GM18858 (cell line): ENCODE measurements around the gene MPP1.

Experiments used
- ATAC-seq: cut with Tn5 transposase; IDR thresholded peaks from one replicate; pipeline ENCODE4 v1.9.1; 2021; ENCODE audit not compliant: unreplicated experiment

MPP1 gene

DNA sequence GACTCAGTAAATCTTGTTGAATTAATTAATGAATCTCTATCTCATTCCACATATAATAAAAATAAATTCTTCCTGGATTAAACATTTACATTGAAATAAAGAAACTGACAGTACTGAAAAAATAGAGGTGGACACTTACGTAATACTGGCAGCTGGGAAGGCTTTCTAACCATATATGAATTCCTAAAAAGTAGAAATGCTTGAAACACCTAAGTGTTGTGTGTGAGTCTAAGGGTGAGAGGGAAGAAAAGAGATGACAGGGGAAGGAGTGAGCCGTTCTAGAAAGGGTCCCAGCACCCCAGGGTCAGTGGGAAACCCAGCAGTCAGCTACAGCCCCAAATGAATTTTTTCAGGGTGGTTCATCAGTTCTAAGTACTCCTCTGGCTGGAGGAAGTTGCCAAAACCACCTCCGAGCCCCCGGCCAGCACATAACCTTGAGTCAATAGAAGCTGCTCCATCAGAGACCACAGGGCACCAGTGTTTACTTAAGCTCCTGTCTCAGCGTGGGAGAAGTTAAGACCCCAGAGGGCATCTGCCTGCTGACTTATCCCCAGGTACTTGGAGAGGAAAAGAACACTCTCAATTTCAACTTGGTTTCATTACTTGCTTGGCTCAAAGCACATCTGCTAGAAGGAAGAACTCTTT, 72.7 kb downstream of the MPP1 start:
- ATAC-seq = no peak

GRCh38 chrX:154731881-154732280, 73.4 kb downstream of the MPP1 start:
- no peak for ATAC-seq

GRCh38 chrX:154731184-154731583, 74.1 kb downstream of the MPP1 start:
- ATAC-seq = no peak

- no peak for ATAC-seq
Observed at GRCh38 chrX:154730253-154730891, 74.9 kb downstream of the MPP1 start.

- no peak for ATAC-seq
Observed at GRCh38 chrX:154729439-154729838, 75.8 kb downstream of the MPP1 start.
